Measurements from ENCODE around the gene PPP2CA. TPM values are rescaled to one million over a fixed set of nuclear protein-coding genes. Genes with fewer than 3 reads are reported as not detected.

Gene PPP2CA
- total and polyA plus RNA-seq, 10 of the 15 experiments (the other 5 are each of a cell fraction or from before 2014, with no cell fraction given): 18.6 to 385 (median 134) TPM

DNA sequence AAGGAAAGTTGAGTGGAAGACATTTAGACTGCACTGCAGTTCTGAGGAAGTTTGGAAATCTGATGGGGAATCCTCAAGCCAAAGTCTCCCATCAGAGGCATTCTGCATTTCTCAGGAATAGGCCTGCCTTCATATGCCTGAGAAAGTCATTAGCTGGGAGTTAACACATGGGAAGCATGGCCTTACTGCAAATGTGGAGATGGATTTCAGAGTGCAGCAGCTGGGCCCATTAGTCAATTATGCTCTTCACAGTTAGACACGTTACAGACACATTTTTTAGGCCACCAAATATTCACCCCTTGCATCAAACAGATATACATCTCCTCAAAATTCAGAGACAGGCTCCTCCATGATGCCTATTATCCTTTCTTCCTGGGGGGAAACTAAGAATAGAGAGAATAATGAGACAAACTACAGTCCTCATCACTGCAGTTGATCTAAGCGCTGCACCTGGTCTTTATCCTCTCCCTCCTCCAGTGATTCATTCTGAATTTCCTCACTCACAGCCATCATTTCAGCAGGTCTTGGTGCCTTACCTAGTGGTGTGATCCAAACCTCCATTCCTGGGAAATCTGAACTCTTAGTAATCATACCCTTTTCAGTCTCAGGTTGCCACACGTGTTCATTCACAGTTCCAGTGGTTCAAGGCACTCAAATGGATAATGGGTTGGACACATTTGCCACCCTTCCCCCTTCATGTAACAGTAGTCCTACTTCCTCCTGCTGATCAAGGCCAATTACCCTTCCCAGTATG lies 47.9 kb upstream of the PPP2CA start:
- no peak overlapping the region for H2AFZ ChIP-seq (ENCODE audit: control insufficient read depth, low read depth, low read length)
- FAIRE-seq: no peak
- H3K79me2 ChIP-seq (ENCODE audit: control insufficient read depth, insufficient read depth, low read length): no peaks in the 10 kb centered on the region
- DNase-seq (ENCODE audit: low read depth, low spot score): no peak
- H3K36me3 ChIP-seq (ENCODE audit: control insufficient read depth in 2 of 2, insufficient read depth in 2 of 2, low read length in 1 of 2): no peaks in the 10 kb centered on the region
- ChIA-PET POLR2A (interaction anchor here (0.5 kb wide), 1 partner anchor 74 kb away, joined by 3 read pairs; no protein-coding TSS in a partner anchor), RAD21 (ENCODE audit: unreplicated experiment) (no interaction called here), SMC1A (ENCODE audit: uncharacterized antibody, unreplicated experiment) (interaction anchor here (0.8 kb wide), 1 partner anchor 78 kb away, joined by 3 read pairs; no protein-coding TSS in a partner anchor), CTCF (interaction anchor here (0.7 kb wide), 1 partner anchor 33 kb away, joined by 3 read pairs; no protein-coding TSS in a partner anchor)
- no peaks in the 10 kb centered on the region for H3K4me1 ChIP-seq (ENCODE audit: control insufficient read depth, insufficient read depth, low read length)
- BruUV-seq (replicated peaks): no TSS peak
- no peak for TF ChIP-seq CBX3 (IDR thresholded peaks at IDR 0.05; ENCODE audit: borderline replicate concordance, low read depth)
- TF ChIP-seq, protein P1, sequence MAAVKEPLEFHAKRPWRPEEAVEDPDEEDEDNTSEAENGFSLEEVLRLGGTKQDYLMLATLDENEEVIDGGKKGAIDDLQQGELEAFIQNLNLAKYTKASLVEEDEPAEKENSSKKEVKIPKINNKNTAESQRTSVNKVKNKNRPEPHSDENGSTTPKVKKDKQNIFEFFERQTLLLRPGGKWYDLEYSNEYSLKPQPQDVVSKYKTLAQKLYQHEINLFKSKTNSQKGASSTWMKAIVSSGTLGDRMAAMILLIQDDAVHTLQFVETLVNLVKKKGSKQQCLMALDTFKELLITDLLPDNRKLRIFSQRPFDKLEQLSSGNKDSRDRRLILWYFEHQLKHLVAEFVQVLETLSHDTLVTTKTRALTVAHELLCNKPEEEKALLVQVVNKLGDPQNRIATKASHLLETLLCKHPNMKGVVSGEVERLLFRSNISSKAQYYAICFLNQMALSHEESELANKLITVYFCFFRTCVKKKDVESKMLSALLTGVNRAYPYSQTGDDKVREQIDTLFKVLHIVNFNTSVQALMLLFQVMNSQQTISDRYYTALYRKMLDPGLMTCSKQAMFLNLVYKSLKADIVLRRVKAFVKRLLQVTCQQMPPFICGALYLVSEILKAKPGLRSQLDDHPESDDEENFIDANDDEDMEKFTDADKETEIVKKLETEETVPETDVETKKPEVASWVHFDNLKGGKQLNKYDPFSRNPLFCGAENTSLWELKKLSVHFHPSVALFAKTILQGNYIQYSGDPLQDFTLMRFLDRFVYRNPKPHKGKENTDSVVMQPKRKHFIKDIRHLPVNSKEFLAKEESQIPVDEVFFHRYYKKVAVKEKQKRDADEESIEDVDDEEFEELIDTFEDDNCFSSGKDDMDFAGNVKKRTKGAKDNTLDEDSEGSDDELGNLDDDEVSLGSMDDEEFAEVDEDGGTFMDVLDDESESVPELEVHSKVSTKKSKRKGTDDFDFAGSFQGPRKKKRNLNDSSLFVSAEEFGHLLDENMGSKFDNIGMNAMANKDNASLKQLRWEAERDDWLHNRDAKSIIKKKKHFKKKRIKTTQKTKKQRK (IDR thresholded peaks at IDR 0.05; ENCODE audit: low read depth, low read length): no peak
- TF ChIP-seq LARP7 (IDR thresholded peaks at IDR 0.05): no peak
- TF ChIP-seq, protein P2, sequence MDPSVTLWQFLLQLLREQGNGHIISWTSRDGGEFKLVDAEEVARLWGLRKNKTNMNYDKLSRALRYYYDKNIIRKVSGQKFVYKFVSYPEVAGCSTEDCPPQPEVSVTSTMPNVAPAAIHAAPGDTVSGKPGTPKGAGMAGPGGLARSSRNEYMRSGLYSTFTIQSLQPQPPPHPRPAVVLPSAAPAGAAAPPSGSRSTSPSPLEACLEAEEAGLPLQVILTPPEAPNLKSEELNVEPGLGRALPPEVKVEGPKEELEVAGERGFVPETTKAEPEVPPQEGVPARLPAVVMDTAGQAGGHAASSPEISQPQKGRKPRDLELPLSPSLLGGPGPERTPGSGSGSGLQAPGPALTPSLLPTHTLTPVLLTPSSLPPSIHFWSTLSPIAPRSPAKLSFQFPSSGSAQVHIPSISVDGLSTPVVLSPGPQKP (IDR thresholded peaks at IDR 0.05; ENCODE audit: low read depth, low read length): no peak
- no peak for TF ChIP-seq EED (IDR thresholded peaks at IDR 0.05; ENCODE audit: low read depth)
- no peak for TF ChIP-seq CBFB (IDR thresholded peaks at IDR 0.05; ENCODE audit: low read depth)
- TF ChIP-seq BRCA1 (IDR thresholded peaks at IDR 0.05; ENCODE audit: low read depth, low read length): no peak
- no peak for TF ChIP-seq RFX5 (IDR thresholded peaks at IDR 0.05; ENCODE audit: low read depth, low read length)
- 42% methylated on average over 3 of the region's 3 CpGs for WGBS (ENCODE audit: insufficient coverage, insufficient replicate concordance, low lambda C conversion rate, missing lambda C conversion rate)
- H3K4me2 ChIP-seq (ENCODE audit: control insufficient read depth, insufficient read depth): no peak overlapping the region
- H3K27me3 ChIP-seq (replicated peaks in 1 of 2; ENCODE audit: control insufficient read depth in 2 of 2, insufficient read depth in 2 of 2, low read length in 1 of 2): no peaks in the 10 kb centered on the region
- no peak overlapping the region for H3K27ac ChIP-seq (ENCODE audit: control insufficient read depth, insufficient read depth)
- ATAC-seq: no peak
- H3K9ac ChIP-seq (ENCODE audit: control insufficient read depth, insufficient read depth, low read length): no peak overlapping the region
- intact Hi-C loops (cut with micrococcal nuclease; ENCODE audit: unreplicated experiment) (no loop called here), in situ Hi-C loops (cut with MboI) (no loop called here)
- no peaks in the 10 kb centered on the region for H4K20me1 ChIP-seq (ENCODE audit: control insufficient read depth, insufficient read depth)
- H3K9me3 ChIP-seq (replicated peaks; ENCODE audit: control insufficient read depth, insufficient read depth, low read length): no peaks in the 10 kb centered on the region; the same call in 2 of the 3 replicates
- no peak overlapping the region for H3K4me3 ChIP-seq

Data from GM12878 (cell line).